Activated naive CD4-positive, alpha-beta T cell (primary cell): ENCODE results near the gene B9D2.
"Not testable (repeated sequence)": the region's sequence is repeated elsewhere in the genome, so short reads cannot be mapped to it uniquely, and the experiment has no call there.

ENCODE experiments used
- DNase-seq, 4 experiments: peaks; one replicate each; lab custom pipeline; 2025; lab: John Stamatoyannopoulos, UW

The B9D2 gene

DNA sequence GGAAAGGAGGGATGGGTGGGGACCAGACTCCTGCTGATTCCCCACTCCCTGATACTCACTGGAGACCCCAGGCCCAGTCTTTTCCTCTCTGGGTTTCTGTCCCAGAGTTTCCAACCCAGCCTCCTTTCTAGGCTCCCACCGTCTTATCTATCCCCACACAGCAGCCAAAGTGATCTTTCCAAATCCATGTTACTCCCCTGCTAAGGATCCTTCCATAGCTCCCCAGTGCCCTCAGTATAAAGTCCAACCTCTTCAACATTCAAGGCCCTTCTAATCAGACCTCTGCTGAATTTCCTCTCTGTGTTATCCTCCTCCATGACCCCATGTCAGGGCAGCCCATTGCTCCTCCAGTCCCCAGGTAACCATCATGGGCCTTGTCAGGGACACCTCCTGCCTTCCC is 8.9 kb downstream of the B9D2 start:
- no peak for DNase-seq

DNA sequence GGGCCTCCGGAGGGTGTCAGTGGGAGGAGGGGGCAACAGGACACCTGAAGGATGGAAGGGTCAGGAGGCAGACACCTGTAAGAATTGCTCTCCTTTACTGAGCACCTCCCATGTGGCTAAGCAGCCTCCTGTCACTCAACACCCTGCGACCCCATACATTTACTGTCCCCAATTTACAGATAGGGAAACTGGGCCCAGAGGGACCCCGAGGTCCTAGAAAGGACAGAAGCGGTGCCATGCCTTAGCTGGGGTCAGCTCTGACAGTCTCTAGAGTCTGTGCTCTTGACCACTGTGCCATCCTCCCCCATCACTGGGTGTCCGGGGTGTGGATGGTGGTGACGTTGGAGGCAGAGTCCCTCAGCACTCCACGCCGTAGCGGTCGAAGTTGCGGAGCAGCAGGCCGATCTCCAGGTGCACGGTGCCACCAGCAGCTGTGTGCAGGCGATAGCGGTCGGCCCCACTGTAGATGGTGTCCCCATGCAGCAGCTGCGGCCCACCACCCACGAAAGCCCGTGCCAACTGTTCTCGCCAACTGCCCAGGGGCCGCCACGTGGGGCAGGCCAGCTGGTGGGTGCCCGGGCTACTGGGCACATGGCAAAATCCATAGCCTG is 9.5 kb downstream of the B9D2 start:
- no peak for DNase-seq

DNA sequence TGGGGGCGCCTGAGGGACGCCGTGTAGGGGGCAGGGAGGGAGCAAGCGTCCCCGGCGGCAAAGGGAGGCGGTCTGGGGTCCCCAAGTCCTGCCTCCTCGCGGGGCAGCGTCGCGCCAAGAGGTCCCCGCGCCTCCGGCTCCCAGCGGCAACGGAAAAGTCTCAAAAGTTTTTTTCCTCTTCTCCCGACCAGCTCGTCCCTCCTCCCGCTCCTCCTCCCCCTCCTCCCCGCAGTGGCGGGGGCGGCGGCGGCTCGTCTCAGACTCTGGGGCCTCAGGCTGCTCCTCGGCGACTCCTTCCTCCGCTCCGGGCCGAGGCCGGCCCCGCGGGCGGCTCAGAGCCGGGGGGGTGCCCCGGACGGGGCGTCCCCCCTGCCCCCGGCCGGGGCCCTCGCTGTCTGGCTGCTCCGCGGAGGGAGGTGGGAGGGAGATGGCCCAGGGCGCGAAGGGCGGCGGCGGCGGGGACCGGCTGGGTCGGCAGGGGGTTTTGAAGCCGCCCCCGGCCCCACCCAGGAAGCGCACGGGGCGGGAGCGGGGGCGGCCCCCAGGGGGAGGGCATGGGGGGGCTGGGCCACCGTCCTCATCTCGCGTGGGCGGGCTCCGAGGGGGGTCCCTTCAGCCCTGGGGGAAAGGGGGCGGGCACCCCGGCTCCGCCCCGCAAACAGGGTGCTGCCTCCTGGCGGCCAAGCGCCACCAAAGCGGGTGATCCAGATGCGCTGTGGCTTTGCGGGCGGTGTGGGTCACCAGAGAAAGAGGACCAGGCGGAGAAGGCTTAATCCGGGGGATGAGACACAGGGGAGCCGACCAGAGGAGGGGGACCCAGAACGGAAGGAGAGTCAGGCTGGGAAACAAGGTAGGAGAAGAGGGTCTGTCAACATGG is 10.2 kb downstream of the B9D2 start, which contains the start of gene TGFB1:
Gene TGFB1, minus strand, starts transcription at position 457 of the 877 bp plus-strand sequence. CDS start 878 bp downstream, outside the sequence.
- peak; percentile 80 to 95 (median 84) for DNase-seq

- peak; percentile 49 to 79 (median 60) for DNase-seq
These were observed 11.1 kb downstream of the B9D2 start for GRCh38 chr19:41352609-41353465.

DNA sequence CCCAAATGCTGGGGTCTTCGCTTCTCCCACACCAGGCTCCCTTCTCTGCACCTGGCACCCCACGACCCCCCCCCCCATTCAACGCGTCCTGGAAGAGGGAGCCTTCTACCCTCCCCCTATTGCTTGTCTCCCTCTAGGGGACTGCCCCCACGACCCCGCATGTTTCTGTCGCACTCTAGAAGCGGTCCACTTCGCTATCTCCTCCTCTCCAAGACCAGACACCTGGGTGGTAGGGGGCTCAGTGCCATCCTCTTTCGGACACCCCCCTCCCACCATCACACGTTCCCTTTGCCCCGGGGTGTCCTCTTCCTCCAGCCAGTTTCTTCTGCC is 11.7 kb downstream of the B9D2 start:
- DNase-seq: no peak

GRCh38 chr19:41351339-41352245 is 12.4 kb downstream of the B9D2 start:
- peak; percentile 47 to 78 (median 64) for DNase-seq

DNA sequence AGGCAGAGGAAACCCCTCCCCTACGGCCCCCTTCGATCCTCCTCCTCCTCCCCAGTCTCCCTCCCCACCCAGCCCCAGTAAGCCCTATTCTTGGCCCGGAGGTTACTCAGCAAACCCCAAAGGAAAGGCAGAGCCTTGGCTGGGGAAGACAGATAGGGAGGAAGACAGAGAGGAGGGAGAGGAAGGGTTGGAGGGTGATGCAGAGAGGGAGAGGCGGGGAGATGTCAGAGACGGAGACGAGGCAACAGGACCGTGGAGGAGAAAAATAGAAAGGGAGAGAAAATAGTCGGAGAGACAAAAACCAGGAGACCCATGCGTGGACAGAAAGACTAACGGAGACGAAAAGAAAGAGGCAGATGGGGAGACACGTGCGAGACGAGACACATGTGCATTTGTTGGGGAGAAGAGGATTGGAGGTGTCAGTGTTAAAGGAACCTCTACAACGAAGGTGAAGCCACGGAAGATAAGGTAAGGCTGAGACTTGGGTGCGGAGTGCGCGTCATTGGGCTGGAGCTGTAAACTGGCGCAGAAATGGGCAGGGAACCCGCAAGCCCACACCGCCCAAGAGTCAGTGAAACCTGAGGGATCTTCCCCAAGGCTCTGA is 13.1 kb downstream of the B9D2 start:
- no peak for DNase-seq

- not testable (repeated sequence) for DNase-seq
These were observed 17.0 kb downstream of the B9D2 start for GRCh38 chr19:41346916-41347315.

GRCh38 chr19:41344162-41344561 is 19.8 kb downstream of the B9D2 start:
- DNase-seq: no peak

DNA sequence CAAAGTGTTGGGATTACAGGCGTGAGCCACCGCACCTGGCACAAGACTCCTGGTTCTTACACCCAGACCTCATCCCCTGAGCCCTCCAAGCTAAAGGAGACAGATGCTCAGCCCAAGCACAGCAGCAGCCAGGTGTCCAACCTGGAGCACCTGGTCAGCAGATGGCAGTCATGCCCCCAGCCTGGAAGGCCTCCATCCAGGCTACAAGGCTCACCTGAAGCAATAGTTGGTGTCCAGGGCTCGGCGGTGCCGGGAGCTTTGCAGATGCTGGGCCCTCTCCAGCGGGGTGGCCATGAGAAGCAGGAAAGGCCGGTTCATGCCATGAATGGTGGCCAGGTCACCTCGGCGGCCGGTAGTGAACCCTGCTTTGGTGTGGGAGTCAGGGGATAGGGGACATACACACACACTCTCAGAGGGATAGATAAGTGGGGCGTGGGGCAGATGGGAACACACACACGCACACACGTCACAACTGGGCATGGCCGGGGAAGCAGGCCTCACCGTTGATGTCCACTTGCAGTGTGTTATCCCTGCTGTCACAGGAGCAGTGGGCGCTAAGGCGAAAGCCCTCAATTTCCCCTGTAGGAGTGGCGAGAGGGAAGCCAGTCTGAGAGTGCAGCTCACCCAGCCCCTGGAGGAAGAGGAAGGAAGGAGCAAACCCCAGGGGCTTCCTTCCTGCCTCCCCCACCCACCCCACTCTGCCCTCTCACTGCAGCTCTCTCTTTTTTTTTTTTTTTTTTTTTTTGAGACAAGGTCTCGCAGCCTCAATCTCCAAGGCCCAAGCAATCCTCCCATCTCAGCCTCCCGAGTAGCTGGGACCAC is 22.1 kb downstream of the B9D2 start:
- no peak for DNase-seq

- DNase-seq: no peak
These were observed 24.0 kb downstream of the B9D2 start for GRCh38 chr19:41339936-41340335.

- DNase-seq: no peak
These were observed 28.5 kb downstream of the B9D2 start for GRCh38 chr19:41335467-41335866.

GRCh38 chr19:41334793-41335192 is 29.2 kb downstream of the B9D2 start:
- DNase-seq: no peak

DNA sequence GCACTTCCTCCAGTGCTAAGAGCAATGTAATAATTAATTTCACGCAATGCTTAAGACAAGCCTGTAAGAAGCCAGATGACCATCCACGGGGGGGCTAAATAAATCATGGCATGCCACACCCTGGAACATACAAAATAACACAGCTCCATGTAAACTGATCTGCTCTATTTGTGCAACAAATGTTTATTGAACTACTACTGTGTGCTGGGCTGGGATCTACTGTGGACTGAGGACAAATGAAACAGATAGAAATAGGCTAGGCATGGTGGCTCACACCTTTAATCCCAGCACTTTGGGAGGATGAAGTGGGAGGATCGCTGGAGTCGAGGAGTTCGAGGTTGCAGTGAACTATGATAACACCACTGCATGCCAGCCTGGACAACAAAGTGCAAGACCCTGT is 31.5 kb downstream of the B9D2 start:
- no peak for DNase-seq

DNA sequence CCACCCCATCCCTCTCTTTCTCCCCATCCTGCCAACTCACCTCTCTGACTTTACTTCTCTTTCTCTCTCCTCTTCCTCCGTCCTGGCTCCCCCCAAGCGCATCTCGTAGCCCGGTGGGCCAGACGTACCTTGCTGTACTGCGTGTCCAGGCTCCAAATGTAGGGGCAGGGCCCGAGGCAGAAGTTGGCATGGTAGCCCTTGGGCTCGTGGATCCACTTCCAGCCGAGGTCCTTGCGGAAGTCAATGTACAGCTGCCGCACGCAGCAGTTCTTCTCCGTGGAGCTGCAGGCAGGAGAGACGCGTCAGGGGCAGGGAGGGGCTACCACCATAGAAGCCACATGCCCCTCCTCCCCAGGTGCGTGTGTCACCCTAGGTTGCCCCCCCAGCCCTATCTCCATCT is 31.9 kb downstream of the B9D2 start:
- no peak for DNase-seq

DNA sequence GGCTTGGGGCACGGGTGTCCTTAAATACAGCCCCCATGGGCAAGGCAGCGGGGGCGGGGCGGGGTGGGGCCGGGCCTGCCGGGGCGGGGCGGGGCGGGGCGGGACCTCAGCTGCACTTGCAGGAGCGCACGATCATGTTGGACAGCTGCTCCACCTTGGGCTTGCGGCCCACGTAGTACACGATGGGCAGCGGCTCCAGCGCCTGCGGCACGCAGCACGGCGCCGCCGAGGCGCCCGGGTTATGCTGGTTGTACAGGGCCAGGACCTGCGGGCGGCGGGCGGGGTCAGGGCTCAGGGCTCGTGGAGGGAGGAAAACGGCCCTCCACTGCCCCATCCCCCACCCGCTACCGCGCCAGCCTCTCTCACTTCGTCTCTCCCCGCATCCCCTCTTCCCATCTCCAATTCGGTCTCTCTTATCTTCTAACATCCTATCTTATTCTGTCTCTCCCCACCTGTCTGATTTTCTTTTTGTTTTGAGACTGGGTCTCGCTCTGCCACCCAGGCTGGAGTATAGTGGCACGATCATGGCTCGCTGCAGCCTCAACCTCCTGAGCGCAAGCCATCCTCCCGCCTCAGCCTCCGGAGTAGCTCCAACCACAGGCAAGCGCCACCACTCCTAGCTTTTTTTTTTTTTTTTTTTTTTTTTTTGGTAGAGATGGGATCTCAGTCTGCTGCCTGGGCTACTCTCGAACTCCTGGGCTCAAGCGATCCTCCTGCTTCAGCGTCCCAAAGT is 32.8 kb downstream of the B9D2 start:
- no peak for DNase-seq

GRCh38 chr19:41330481-41330880 is 33.5 kb downstream of the B9D2 start:
- no peak for DNase-seq

GRCh38 chr19:41328842-41329225 is 35.1 kb downstream of the B9D2 start:
- DNase-seq: no peak

DNA sequence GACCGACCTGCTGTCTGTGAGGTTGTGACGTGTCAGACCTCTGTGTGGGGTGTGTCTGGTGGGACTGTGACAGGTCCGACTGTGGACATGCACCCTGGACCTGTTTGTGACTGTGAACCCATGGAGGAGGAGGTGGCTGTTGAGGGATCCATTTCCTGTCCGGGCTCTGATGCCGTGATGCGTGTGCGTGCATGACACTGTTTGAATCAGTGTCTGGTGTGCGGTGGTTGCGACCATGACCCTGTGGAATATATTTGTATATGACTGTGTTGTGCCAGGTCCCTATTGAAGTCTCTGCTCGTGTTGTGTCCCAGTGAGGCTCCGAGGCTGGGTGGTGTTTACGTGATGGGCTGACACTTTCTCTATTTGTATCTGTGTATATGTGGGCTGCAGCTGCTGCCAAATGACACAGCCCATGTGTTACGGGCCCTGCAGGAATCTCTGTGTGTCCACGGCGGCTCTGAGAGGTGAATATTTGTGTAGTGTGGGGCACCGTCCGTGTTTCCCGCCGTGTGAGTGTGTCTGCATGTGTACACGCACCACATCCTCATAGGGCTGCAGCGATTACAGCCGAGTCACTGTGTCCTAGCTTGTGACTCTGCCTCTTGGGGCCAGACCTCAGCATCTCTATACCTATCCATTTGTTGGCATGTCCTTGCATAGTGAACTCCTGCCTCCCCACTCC is 35.6 kb downstream of the B9D2 start:
- DNase-seq: no peak
